Panc1 (cell line): ENCODE measurements around the gene CNPY4. TPM values are rescaled to one million over a fixed set of nuclear protein-coding genes. Genes with fewer than 3 reads are reported as not detected.

Experiments used
- ATAC-seq: fragments of 200-7000 bp; cut with Tn5 transposase; 2 replicates; pipeline ENCODE4 v1.9.1; 2020; ENCODE audit warnings: mild to moderate bottlenecking, moderate library complexity
- BruUV-seq: library from RNA; stranded (reverse); fragments of 400-500 nt; replicated peaks from 2 replicates; lab custom pipeline; 2021; lab: Mats Ljungman, UMichigan
- CTCF ChIA-PET: fragments of 300-600 bp; sonication (Branson Sonifier 250); formaldehyde crosslinking; loops from one replicate; lab custom pipeline; 2022; ENCODE audit warnings: antibody characterized with exemption; lab: Charles Lee
- POLR2A ChIA-PET: fragments of 300-600 bp; sonication (Branson Sonifier 250); formaldehyde crosslinking; loops from one replicate; lab custom pipeline; 2022; ENCODE audit warnings: antibody characterized with exemption; lab: Charles Lee
- DNase-seq: peaks from one replicate; pipeline ENCODE4 v3.0.0-alpha.2; 2010; ENCODE audit warnings: low read depth, low spot score
- H3K27ac ChIP-seq: 2 replicates; pipeline ENCODE4 v1.5.1; 2011; ENCODE audit warnings: mild to moderate bottlenecking, low read length, inconsistent platforms
- H3K27me3 ChIP-seq: fragments of 200-500 bp; sonication (Bioruptor generic); 2 replicates; pipeline ENCODE4 v1.6.0; 2014; ENCODE audit warnings: low read length, inconsistent platforms; ENCODE audit not compliant: control insufficient read depth, insufficient read depth
- H3K36me3 ChIP-seq: fragments of 200-500 bp; sonication (Bioruptor generic); 2 replicates; pipeline ENCODE4 v1.5.1; 2014; ENCODE audit warnings: inconsistent platforms, mild to moderate bottlenecking, low read length, moderate library complexity; ENCODE audit not compliant: control insufficient read depth, insufficient read depth
- H3K4me1 ChIP-seq: 2 replicates; pipeline ENCODE4 v1.5.1; 2011; ENCODE audit warnings: inconsistent platforms, mild to moderate bottlenecking, low read length, moderate library complexity; ENCODE audit not compliant: control insufficient read depth, insufficient read depth
- H3K4me3 ChIP-seq, 2 experiments: 2 replicates each; pipeline ENCODE4 v1.5.1; 2011 to 2012; ENCODE audit warnings: low read depth in 2 of 2, low read length in 2 of 2, mild to moderate bottlenecking in 2 of 2, inconsistent platforms in 1 of 2, moderate library complexity in 1 of 2
- H3K9me3 ChIP-seq: fragments of 200-500 bp; sonication (Bioruptor generic); 2 replicates; pipeline ENCODE4 v1.5.1; 2014; ENCODE audit warnings: low read depth, mild to moderate bottlenecking, inconsistent platforms, low read length, moderate library complexity; ENCODE audit not compliant: control insufficient read depth, insufficient read depth
- CTCF ChIP-seq: fragments of 450-650 bp; IDR thresholded peaks from 2 replicates; pipeline ENCODE4 v1.5.1; 2017; ENCODE audit warnings: mild to moderate bottlenecking
- POLR2AphosphoS5 ChIP-seq: IDR thresholded peaks from 2 replicates; pipeline ENCODE4 v1.6.1; 2012; ENCODE audit warnings: mild to moderate bottlenecking, low read depth, low read length, moderate library complexity
- REST ChIP-seq, 2 experiments: IDR thresholded peaks; 2 replicates each; pipeline ENCODE4 v1.6.1; 2011 to 2012; ENCODE audit warnings: low read depth in 2 of 2, control low read depth in 1 of 2, low read length in 1 of 2, mild to moderate bottlenecking in 1 of 2, moderate library complexity in 1 of 2; ENCODE audit not compliant: insufficient read depth in 1 of 2
- SIN3A ChIP-seq: IDR thresholded peaks from 2 replicates; pipeline ENCODE4 v1.6.1; 2012; ENCODE audit warnings: low read depth, mild to moderate bottlenecking, low read length, moderate library complexity, borderline replicate concordance; ENCODE audit not compliant: insufficient read depth
- TCF7L2 ChIP-seq: IDR thresholded peaks from 2 replicates; pipeline ENCODE4 v1.6.1; 2011; ENCODE audit warnings: mild to moderate bottlenecking, low read depth, low read length, inconsistent platforms
- in situ Hi-C: cut with HindIII; loops from 2 replicates; pipeline ENCODE4 v1.10.0; 2016; ENCODE audit warnings: low sequenced_read_pairs, low pct_unique_long_range_greater_than_20kb
- intact Hi-C: fragments of 100-400 bp; cut with micrococcal nuclease; formaldehyde crosslinking; loops from one replicate; pipeline ENCODE4 v1.10.0; 2022; ENCODE audit not compliant: unreplicated experiment
- total RNA-seq: library from RNA; stranded (reverse); gene quantifications from one replicate; pipeline ENCODE4 v1.2.1, GENCODE V29; 2021; ENCODE audit not compliant: unreplicated experiment

CNPY4 gene
- total RNA-seq, 1 experiment from 2014 or later = 12.6 TPM

- Histone ChIP-seq H3K27me3 (no peaks in the 10 kb centered on the region), H3K9me3 (no peaks in the 10 kb centered on the region), H3K4me3 (no peak overlapping the region), H3K36me3 (no peaks in the 10 kb centered on the region; the same call in 1 of the 2 replicates), H3K4me1 (no peaks in the 10 kb centered on the region), H3K27ac (no peak overlapping the region)
- BruUV-seq = no TSS peak
- intact Hi-C loops (no loop called here), in situ Hi-C loops (no loop called here)
- ATAC-seq (peak; percentile 59), DNase-seq (no peak)
- POLR2A ChIA-PET = no interaction called here
- CTCF ChIA-PET = no interaction called here
- no peak for TF ChIP-seq POLR2AphosphoS5
- no peak for TF ChIP-seq CTCF
Observed at GRCh38 chr7:100109521-100110163, 9.8 kb upstream of the CNPY4 start.

- H3K27ac ChIP-seq = no peak overlapping the region
- CTCF ChIA-PET = interaction anchor here (0.6 to 1.7 kb wide), 2 partner anchors 9 to 18 kb away, joined by 3 to 4 read pairs; no protein-coding TSS in a partner anchor
- ATAC-seq = no peak
- in situ Hi-C loops = no loop called here
- H3K9me3 ChIP-seq = no peaks in the 10 kb centered on the region
- no peaks in the 10 kb centered on the region for H3K27me3 ChIP-seq
- H3K4me3 ChIP-seq = no peak overlapping the region
- TF ChIP-seq CTCF (no peak), POLR2AphosphoS5 (0 out of 2 replicates have a peak, but pooled peaks have one; percentile 20)
- intact Hi-C loops = no loop called here
- BruUV-seq = no TSS peak
- H3K36me3 ChIP-seq = no peaks in the 10 kb centered on the region; the same call in 1 of the 2 replicates
- DNase-seq = no peak
- POLR2A ChIA-PET = no interaction called here
- H3K4me1 ChIP-seq = no peaks in the 10 kb centered on the region
Observed at GRCh38 chr7:100111156-100111555, 8.3 kb upstream of the CNPY4 start.

- DNase-seq (no peak), ATAC-seq (no peak)
- H3K9me3 ChIP-seq = no peaks in the 10 kb centered on the region
- intact Hi-C loops = no loop called here
- TF ChIP-seq SIN3A (no peak), CTCF (no peak), REST (IDR thresholded peaks at IDR 0.05; ENCODE audit: insufficient read depth in 1 of 2, low read depth in 2 of 2, low read length in 1 of 2) (no peak), TCF7L2 (no peak), POLR2AphosphoS5 (no peak)
- H3K4me3 ChIP-seq = no peak overlapping the region
- H3K27me3 ChIP-seq = no peaks in the 10 kb centered on the region
- H3K36me3 ChIP-seq = no peaks in the 10 kb centered on the region; the same call in 1 of the 2 replicates
- ChIA-PET POLR2A (no interaction called here), CTCF (interaction anchor here (0.6 to 1.7 kb wide), 2 partner anchors 9 to 18 kb away, joined by 3 to 4 read pairs; no protein-coding TSS in a partner anchor)
- H3K27ac ChIP-seq = no peak overlapping the region
- BruUV-seq = no TSS peak
- in situ Hi-C loops = no loop called here
- H3K4me1 ChIP-seq = no peaks in the 10 kb centered on the region
Observed at GRCh38 chr7:100111914-100112313, 7.5 kb upstream of the CNPY4 start.
